ENCODE results near the gene TYR.

GRCh38 chr11:89321401-89321800 lies 143.7 kb downstream of the TYR start:
- no peak for TF ChIP-seq EZH2 (IDR thresholded peaks at IDR 0.05; ENCODE audit: low read depth)
- TF ChIP-seq, protein P1, sequence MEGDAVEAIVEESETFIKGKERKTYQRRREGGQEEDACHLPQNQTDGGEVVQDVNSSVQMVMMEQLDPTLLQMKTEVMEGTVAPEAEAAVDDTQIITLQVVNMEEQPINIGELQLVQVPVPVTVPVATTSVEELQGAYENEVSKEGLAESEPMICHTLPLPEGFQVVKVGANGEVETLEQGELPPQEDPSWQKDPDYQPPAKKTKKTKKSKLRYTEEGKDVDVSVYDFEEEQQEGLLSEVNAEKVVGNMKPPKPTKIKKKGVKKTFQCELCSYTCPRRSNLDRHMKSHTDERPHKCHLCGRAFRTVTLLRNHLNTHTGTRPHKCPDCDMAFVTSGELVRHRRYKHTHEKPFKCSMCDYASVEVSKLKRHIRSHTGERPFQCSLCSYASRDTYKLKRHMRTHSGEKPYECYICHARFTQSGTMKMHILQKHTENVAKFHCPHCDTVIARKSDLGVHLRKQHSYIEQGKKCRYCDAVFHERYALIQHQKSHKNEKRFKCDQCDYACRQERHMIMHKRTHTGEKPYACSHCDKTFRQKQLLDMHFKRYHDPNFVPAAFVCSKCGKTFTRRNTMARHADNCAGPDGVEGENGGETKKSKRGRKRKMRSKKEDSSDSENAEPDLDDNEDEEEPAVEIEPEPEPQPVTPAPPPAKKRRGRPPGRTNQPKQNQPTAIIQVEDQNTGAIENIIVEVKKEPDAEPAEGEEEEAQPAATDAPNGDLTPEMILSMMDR (conservative IDR thresholded peaks at IDR 0.05): no peak

All from PC-9 (cell line).